ENCODE measurements around the gene WDR72. TPM values are rescaled to one million over a fixed set of nuclear protein-coding genes. Genes with fewer than 3 reads are reported as not detected.

WDR72 gene
- total RNA-seq, 1 donor from 2014 or later: 0.59 TPM

DNA sequence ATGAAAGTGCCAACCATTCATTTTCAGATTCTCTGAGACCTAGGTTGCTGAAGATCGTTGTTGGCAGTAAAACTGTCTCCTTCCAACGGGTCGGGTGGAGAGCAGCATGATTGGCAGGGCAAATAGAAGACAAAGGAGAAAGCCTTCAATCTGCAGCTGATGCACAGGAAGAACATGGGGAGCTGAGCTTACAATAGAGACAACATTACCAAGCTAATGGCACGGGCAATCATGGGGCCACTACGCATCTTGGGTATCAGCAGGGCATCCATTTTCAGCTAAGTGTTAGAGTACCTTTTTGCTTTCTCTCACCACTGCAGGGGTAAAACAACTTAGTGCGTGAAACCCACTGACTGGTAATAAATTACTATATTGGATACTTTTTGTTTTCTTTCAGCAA, 114.8 kb downstream of the WDR72 start:
- Mint-ChIP-seq H3K4me3 (ENCODE audit: unreplicated experiment) (no peak overlapping the region), H3K9me3 (ENCODE audit: unreplicated experiment) (no peaks in the 10 kb centered on the region), H3K27ac (ENCODE audit: unreplicated experiment) (no peak overlapping the region), H3K27me3 (ENCODE audit: unreplicated experiment) (no peaks in the 10 kb centered on the region), H3K4me1 (ENCODE audit: unreplicated experiment) (no peaks in the 10 kb centered on the region), H3K36me3 (ENCODE audit: low read depth, unreplicated experiment) (no peaks in the 10 kb centered on the region)
- no peak for DNase-seq (ENCODE audit: low spot score)
- TF ChIP-seq, protein P1, sequence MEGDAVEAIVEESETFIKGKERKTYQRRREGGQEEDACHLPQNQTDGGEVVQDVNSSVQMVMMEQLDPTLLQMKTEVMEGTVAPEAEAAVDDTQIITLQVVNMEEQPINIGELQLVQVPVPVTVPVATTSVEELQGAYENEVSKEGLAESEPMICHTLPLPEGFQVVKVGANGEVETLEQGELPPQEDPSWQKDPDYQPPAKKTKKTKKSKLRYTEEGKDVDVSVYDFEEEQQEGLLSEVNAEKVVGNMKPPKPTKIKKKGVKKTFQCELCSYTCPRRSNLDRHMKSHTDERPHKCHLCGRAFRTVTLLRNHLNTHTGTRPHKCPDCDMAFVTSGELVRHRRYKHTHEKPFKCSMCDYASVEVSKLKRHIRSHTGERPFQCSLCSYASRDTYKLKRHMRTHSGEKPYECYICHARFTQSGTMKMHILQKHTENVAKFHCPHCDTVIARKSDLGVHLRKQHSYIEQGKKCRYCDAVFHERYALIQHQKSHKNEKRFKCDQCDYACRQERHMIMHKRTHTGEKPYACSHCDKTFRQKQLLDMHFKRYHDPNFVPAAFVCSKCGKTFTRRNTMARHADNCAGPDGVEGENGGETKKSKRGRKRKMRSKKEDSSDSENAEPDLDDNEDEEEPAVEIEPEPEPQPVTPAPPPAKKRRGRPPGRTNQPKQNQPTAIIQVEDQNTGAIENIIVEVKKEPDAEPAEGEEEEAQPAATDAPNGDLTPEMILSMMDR (IDR thresholded peaks at IDR 0.05; ENCODE audit: unreplicated experiment): no peak

GRCh38 chr15:53634517-53635106, 124.9 kb downstream of the WDR72 start:
- Mint-ChIP-seq H3K36me3 (ENCODE audit: low read depth, unreplicated experiment) (peaks cover 5% of the 10 kb centered on the region), H3K27me3 (ENCODE audit: unreplicated experiment) (peaks cover 3% of the 10 kb centered on the region), H3K9me3 (ENCODE audit: unreplicated experiment) (peaks cover 15% of the 10 kb centered on the region), H3K4me3 (ENCODE audit: unreplicated experiment) (no peak overlapping the region), H3K27ac (ENCODE audit: unreplicated experiment) (no peak overlapping the region), H3K4me1 (ENCODE audit: unreplicated experiment) (no peaks in the 10 kb centered on the region)
- TF ChIP-seq, protein P1 (IDR thresholded peaks at IDR 0.05; ENCODE audit: unreplicated experiment): no peak
- no peak for DNase-seq (ENCODE audit: low spot score)

DNA sequence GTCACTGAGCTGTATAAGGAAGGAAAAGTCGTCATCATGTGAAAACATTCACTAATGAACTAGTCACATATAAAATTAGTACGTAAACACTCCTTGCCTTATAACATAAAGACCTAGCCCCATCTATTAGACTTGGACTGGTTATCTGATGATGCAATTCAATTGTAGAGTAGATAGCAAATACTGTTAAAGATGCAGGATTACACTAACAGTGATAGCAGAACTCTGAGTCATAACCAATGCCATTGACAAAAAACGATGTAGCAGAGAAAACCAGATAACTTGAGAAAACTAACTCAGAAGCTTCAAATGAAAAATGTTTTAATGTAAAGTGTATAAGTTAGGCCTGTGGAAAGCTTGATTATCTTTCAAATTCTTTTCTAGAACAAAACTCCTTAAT, 132.2 kb downstream of the WDR72 start:
- DNase-seq (ENCODE audit: low spot score): no peak
- Mint-ChIP-seq H3K4me3 (ENCODE audit: unreplicated experiment) (no peak overlapping the region), H3K9me3 (ENCODE audit: unreplicated experiment) (peaks cover 8% of the 10 kb centered on the region), H3K27ac (ENCODE audit: unreplicated experiment) (no peak overlapping the region), H3K27me3 (ENCODE audit: unreplicated experiment) (peaks cover 3% of the 10 kb centered on the region), H3K4me1 (ENCODE audit: unreplicated experiment) (no peaks in the 10 kb centered on the region), H3K36me3 (ENCODE audit: low read depth, unreplicated experiment) (peaks cover 5% of the 10 kb centered on the region)
- TF ChIP-seq, protein P1 (IDR thresholded peaks at IDR 0.05; ENCODE audit: unreplicated experiment): no peak

- TF ChIP-seq, protein P1 (IDR thresholded peaks at IDR 0.05; ENCODE audit: unreplicated experiment): no peak
- peaks cover under 1% of the 10 kb centered on the region for H3K9me3 Mint-ChIP-seq (ENCODE audit: unreplicated experiment)
- H3K36me3 Mint-ChIP-seq (ENCODE audit: low read depth, unreplicated experiment): no peaks in the 10 kb centered on the region
- no peak overlapping the region for H3K4me3 Mint-ChIP-seq (ENCODE audit: unreplicated experiment)
- H3K27ac Mint-ChIP-seq (ENCODE audit: unreplicated experiment): no peak overlapping the region
- DNase-seq (ENCODE audit: low spot score): no peak
- H3K27me3 Mint-ChIP-seq (ENCODE audit: unreplicated experiment): peaks cover 5% of the 10 kb centered on the region
- no peaks in the 10 kb centered on the region for H3K4me1 Mint-ChIP-seq (ENCODE audit: unreplicated experiment)
Observed at GRCh38 chr15:53625962-53626845, 133.3 kb downstream of the WDR72 start.

GRCh38 chr15:53625260-53625659, 134.2 kb downstream of the WDR72 start:
- Mint-ChIP-seq H3K27me3 (ENCODE audit: unreplicated experiment) (peaks cover 3% of the 10 kb centered on the region), H3K9me3 (ENCODE audit: unreplicated experiment) (no peaks in the 10 kb centered on the region), H3K4me1 (ENCODE audit: unreplicated experiment) (no peaks in the 10 kb centered on the region), H3K27ac (ENCODE audit: unreplicated experiment) (no peak overlapping the region), H3K4me3 (ENCODE audit: unreplicated experiment) (no peak overlapping the region), H3K36me3 (ENCODE audit: low read depth, unreplicated experiment) (no peaks in the 10 kb centered on the region)
- no peak for DNase-seq (ENCODE audit: low spot score)
- TF ChIP-seq, protein P1 (IDR thresholded peaks at IDR 0.05; ENCODE audit: unreplicated experiment): no peak

Measured in endothelial cell (in vitro differentiated cells).